ENCODE measurements around the gene FLT1.

FLT1 gene

DNA sequence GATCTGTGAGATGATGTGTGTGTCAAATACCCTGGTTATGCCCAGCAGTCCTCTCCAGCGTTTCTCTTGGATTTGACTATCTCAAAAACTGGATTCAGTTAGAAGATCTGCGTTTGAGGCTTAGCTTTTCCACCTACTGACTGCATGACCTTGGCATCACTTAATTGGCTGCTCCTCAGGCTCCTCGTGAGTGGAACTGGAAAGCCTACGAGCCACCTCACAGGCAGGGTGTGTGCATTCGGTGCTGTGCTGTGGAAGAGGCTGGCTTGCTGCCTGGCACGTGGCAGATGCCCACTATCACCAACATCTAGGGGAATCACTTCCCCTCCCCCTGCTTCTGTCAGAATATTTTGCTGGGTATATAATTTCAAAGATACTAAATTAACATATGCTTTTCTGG lies 25.6 kb downstream of the FLT1 start:
- H3K9ac ChIP-seq (ENCODE audit: insufficient read length, low read depth), result no peak overlapping the region
- H3K27me3 ChIP-seq (ENCODE audit: insufficient read depth, insufficient read length), result no peaks in the 10 kb centered on the region
- TF ChIP-seq SUZ12 (IDR thresholded peaks at IDR 0.05; ENCODE audit: extremely low read depth, insufficient read depth, insufficient read length) (no peak), ZNF274 (IDR thresholded peaks at IDR 0.05; ENCODE audit: low read depth, low read length) (no peak), YY1 (IDR thresholded peaks at IDR 0.05; ENCODE audit: insufficient read depth, insufficient read length) (no peak)
- H3K9me3 ChIP-seq (ENCODE audit: insufficient read depth, low read length), result no peaks in the 10 kb centered on the region
- H3K36me3 ChIP-seq (ENCODE audit: insufficient read depth, insufficient read length, low read length), result peaks cover 8% of the 10 kb centered on the region
- no peaks in the 10 kb centered on the region for H3K4me1 ChIP-seq (ENCODE audit: insufficient read depth, insufficient read length)
- DNase-seq (ENCODE audit: low read depth, low spot score), result no peak
- no peak overlapping the region for H3K4me3 ChIP-seq (ENCODE audit: insufficient read length, low read depth)

GRCh38 chr13:28468023-28468915 lies 26.7 kb downstream of the FLT1 start:
- Histone ChIP-seq H3K4me1 (ENCODE audit: insufficient read depth, insufficient read length) (no peaks in the 10 kb centered on the region), H3K27me3 (ENCODE audit: insufficient read depth, insufficient read length) (no peaks in the 10 kb centered on the region), H3K9ac (ENCODE audit: insufficient read length, low read depth) (no peak overlapping the region), H3K9me3 (ENCODE audit: insufficient read depth, low read length) (no peaks in the 10 kb centered on the region), H3K4me3 (ENCODE audit: insufficient read length, low read depth) (no peak overlapping the region), H3K36me3 (ENCODE audit: insufficient read depth, insufficient read length, low read length) (peaks cover 9% of the 10 kb centered on the region)
- TF ChIP-seq SUZ12 (IDR thresholded peaks at IDR 0.05; ENCODE audit: extremely low read depth, insufficient read depth, insufficient read length) (no peak), ZNF274 (IDR thresholded peaks at IDR 0.05; ENCODE audit: low read depth, low read length) (no peak), YY1 (IDR thresholded peaks at IDR 0.05; ENCODE audit: insufficient read depth, insufficient read length) (no peak)
- DNase-seq (ENCODE audit: low read depth, low spot score), result no peak

DNA sequence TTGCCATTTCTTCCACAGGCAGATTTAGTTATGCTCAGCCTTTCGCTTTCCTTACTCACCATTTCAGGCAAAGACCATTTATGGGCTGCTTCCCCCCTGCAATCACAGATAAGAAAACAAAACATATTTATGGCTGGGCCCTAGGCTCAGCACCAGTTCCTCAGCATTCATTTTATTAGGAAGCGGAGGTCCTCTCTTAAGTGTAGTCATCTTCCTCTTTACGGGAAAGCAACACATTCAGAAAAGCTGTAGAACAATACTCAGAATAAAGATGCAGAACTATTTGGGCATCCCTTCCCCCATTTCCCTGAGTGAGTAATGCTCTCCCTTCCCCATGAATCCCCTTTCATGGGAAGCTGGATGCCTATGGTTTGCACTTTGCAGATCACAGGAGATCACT lies 27.9 kb downstream of the FLT1 start:
- H3K27me3 ChIP-seq (ENCODE audit: insufficient read depth, insufficient read length), result no peaks in the 10 kb centered on the region
- no peak for DNase-seq (ENCODE audit: low read depth, low spot score)
- H3K9ac ChIP-seq (ENCODE audit: insufficient read length, low read depth), result no peak overlapping the region
- TF ChIP-seq SUZ12 (IDR thresholded peaks at IDR 0.05; ENCODE audit: extremely low read depth, insufficient read depth, insufficient read length) (no peak), YY1 (IDR thresholded peaks at IDR 0.05; ENCODE audit: insufficient read depth, insufficient read length) (no peak), ZNF274 (IDR thresholded peaks at IDR 0.05; ENCODE audit: low read depth, low read length) (no peak)
- no peaks in the 10 kb centered on the region for H3K4me1 ChIP-seq (ENCODE audit: insufficient read depth, insufficient read length)
- H3K4me3 ChIP-seq (ENCODE audit: insufficient read length, low read depth), result no peak overlapping the region
- peaks cover 12% of the 10 kb centered on the region for H3K36me3 ChIP-seq (ENCODE audit: insufficient read depth, insufficient read length, low read length)
- H3K9me3 ChIP-seq (ENCODE audit: insufficient read depth, low read length), result no peaks in the 10 kb centered on the region

- H3K9me3 ChIP-seq (ENCODE audit: insufficient read depth, low read length), result no peaks in the 10 kb centered on the region
Measured at GRCh38 chr13:28466151-28466550, 28.8 kb downstream of the FLT1 start.

DNA sequence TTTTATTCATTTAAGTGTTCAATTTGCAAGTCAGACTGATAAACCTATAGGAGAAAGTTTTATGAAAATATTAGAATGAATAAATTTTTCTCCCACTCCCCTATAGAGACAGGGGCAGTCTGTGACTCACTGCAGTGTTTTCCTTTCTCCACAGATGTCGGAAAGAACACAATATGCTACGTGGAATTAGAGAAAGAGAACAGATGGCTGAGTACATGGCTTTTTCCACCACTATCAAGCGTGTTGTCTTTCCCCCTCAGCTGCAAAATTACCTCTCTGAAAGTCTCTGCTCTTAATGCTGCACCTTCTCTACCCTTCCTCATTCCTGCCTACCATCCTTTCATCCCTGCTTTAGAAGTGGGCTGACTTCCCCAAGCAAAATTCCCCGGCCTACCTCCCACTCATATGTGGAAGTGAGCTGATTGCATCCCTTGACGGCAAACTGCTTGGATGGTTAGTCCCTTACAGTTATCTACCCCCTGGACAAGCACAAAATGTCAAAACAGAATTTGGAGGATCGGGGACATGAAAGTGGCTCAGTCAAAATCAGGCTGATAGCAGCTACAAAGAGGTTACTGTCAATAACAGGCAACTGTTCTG lies 30.0 kb downstream of the FLT1 start:
- H3K9me3 ChIP-seq (ENCODE audit: insufficient read depth, low read length), result no peaks in the 10 kb centered on the region; the same call in 1 of the 2 replicates
- DNase-seq (ENCODE audit: low read depth, low spot score), result no peak

More at GRCh38 chr13:28466151-28466550, 28.8 kb downstream of the FLT1 start:
- no peaks in the 10 kb centered on the region for H3K27me3 ChIP-seq (ENCODE audit: insufficient read depth, insufficient read length)
- H3K9ac ChIP-seq (ENCODE audit: insufficient read length, low read depth), result no peak overlapping the region
- peaks cover 12% of the 10 kb centered on the region for H3K36me3 ChIP-seq (ENCODE audit: insufficient read depth, insufficient read length, low read length)
- no peak overlapping the region for H3K4me3 ChIP-seq (ENCODE audit: insufficient read length, low read depth)
- H3K4me1 ChIP-seq (ENCODE audit: insufficient read depth, insufficient read length), result no peaks in the 10 kb centered on the region
- TF ChIP-seq SUZ12 (IDR thresholded peaks at IDR 0.05; ENCODE audit: extremely low read depth, insufficient read depth, insufficient read length) (no peak), YY1 (IDR thresholded peaks at IDR 0.05; ENCODE audit: insufficient read depth, insufficient read length) (no peak), ZNF274 (IDR thresholded peaks at IDR 0.05; ENCODE audit: low read depth, low read length) (no peak)
- no peak for DNase-seq (ENCODE audit: low read depth, low spot score)

DNA sequence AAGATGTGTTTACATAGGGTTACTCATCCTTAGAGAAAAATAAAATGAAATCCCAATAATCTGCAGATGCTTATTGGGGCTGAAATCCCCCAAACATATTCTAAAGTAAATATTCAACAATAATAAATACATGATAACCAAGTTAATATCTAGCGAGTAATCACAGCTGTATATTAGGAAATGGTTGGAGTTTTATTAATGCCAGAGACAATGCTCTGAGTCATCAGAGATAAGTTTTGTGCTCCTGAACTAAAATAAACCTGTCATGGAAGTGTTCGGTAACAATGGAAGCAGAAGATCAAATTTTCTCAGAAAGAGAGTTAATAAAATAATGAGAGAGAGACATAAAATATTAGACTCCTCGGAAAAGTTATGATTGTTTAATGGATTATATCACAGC lies 31.4 kb downstream of the FLT1 start:
- Histone ChIP-seq H3K9ac (ENCODE audit: insufficient read length, low read depth) (no peak overlapping the region), H3K36me3 (ENCODE audit: insufficient read depth, insufficient read length, low read length) (peaks cover 24% of the 10 kb centered on the region), H3K27me3 (ENCODE audit: insufficient read depth, insufficient read length) (no peaks in the 10 kb centered on the region), H3K4me1 (ENCODE audit: insufficient read depth, insufficient read length) (no peaks in the 10 kb centered on the region), H3K4me3 (ENCODE audit: insufficient read length, low read depth) (no peak overlapping the region), H3K9me3 (ENCODE audit: insufficient read depth, low read length) (no peaks in the 10 kb centered on the region; the same call in 1 of the 2 replicates)
- TF ChIP-seq SUZ12 (IDR thresholded peaks at IDR 0.05; ENCODE audit: extremely low read depth, insufficient read depth, insufficient read length) (no peak), YY1 (IDR thresholded peaks at IDR 0.05; ENCODE audit: insufficient read depth, insufficient read length) (no peak), ZNF274 (IDR thresholded peaks at IDR 0.05; ENCODE audit: low read depth, low read length) (no peak)
- no peak for DNase-seq (ENCODE audit: low read depth, low spot score)

More for the DNA sequence above, 30.0 kb downstream of the FLT1 start:
- H3K27me3 ChIP-seq (ENCODE audit: insufficient read depth, insufficient read length), result no peaks in the 10 kb centered on the region
- no peaks in the 10 kb centered on the region for H3K4me1 ChIP-seq (ENCODE audit: insufficient read depth, insufficient read length)
- no peak overlapping the region for H3K4me3 ChIP-seq (ENCODE audit: insufficient read length, low read depth)
- H3K9ac ChIP-seq (ENCODE audit: insufficient read length, low read depth), result no peak overlapping the region
- peaks cover 15% of the 10 kb centered on the region for H3K36me3 ChIP-seq (ENCODE audit: insufficient read depth, insufficient read length, low read length)
- no peak for TF ChIP-seq YY1 (IDR thresholded peaks at IDR 0.05; ENCODE audit: insufficient read depth, insufficient read length)
- no peak for TF ChIP-seq ZNF274 (IDR thresholded peaks at IDR 0.05; ENCODE audit: low read depth, low read length)
- TF ChIP-seq SUZ12 (IDR thresholded peaks at IDR 0.05; ENCODE audit: extremely low read depth, insufficient read depth, insufficient read length), result no peak

DNA sequence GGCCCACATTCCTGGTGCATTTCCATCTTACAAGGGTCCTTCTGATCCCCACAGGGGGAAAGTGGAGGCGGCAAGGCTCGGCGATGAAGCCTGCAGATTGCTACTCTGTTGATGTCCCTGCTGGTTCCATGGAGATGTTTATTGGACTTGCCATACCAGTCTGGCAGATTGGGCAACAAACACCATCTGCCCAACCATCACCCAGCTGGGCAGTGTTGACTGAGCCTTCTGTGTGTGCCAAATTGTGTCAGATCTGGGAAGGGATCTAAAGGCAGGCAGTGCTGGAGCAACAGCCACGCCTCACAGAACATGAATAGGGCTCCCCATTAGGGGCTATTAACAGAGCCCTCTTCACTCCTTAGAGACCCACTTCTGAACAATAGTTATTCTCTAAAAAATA lies 35.0 kb downstream of the FLT1 start:
- DNase-seq (ENCODE audit: low read depth, low spot score), result no peak
- Histone ChIP-seq H3K27me3 (ENCODE audit: insufficient read depth, insufficient read length) (no peaks in the 10 kb centered on the region), H3K9ac (ENCODE audit: insufficient read length, low read depth) (no peak overlapping the region), H3K9me3 (ENCODE audit: insufficient read depth, low read length) (no peaks in the 10 kb centered on the region; the same call in 1 of the 2 replicates), H3K4me3 (ENCODE audit: insufficient read length, low read depth) (no peak overlapping the region), H3K36me3 (ENCODE audit: insufficient read depth, insufficient read length, low read length) (peaks cover 20% of the 10 kb centered on the region), H3K4me1 (ENCODE audit: insufficient read depth, insufficient read length) (no peaks in the 10 kb centered on the region)
- TF ChIP-seq SUZ12 (IDR thresholded peaks at IDR 0.05; ENCODE audit: extremely low read depth, insufficient read depth, insufficient read length), result no peak
- no peak for TF ChIP-seq YY1 (IDR thresholded peaks at IDR 0.05; ENCODE audit: insufficient read depth, insufficient read length)
- TF ChIP-seq ZNF274 (IDR thresholded peaks at IDR 0.05; ENCODE audit: low read depth, low read length), result no peak

Data from NT2/D1 (cell line).